Measurements from ENCODE around the gene NPAS4.
A peak's percentile ranks its signal among the peaks of the same experiment; 100 is the strongest.

Gene NPAS4

GRCh38 chr11:66465373-66466224 is 44.8 kb downstream of the NPAS4 start:
- TF ChIP-seq EZH2phosphoT487 (IDR thresholded peaks at IDR 0.05; ENCODE audit: low read depth), result no peak
- TF ChIP-seq CTCF (IDR thresholded peaks at IDR 0.05; ENCODE audit: low read depth, low read length), result no peak

GRCh38 chr11:66466225-66467033 is 45.6 kb downstream of the NPAS4 start, which contains the start of gene PELI3:
Gene PELI3 (plus strand): TSS chr11:66466905. CDS start chr11:66468129, 1,224 bp downstream.
- no peak for TF ChIP-seq EZH2phosphoT487 (IDR thresholded peaks at IDR 0.05; ENCODE audit: low read depth)
- TF ChIP-seq CTCF (IDR thresholded peaks at IDR 0.05; ENCODE audit: low read depth, low read length), result no peak
- peak within 1 kb of the TSS; percentile 73 for H2AFZ ChIP-seq (ENCODE audit: low read depth, low read length)
- H3K27me3 ChIP-seq (ENCODE audit: low read depth, low read length), result no peaks in the 10 kb centered on the region
- H3K4me2 ChIP-seq (ENCODE audit: low read length), result peak within 1 kb of the TSS; percentile 89
- peaks cover 21% of the 10 kb centered on the region for H3K4me1 ChIP-seq (ENCODE audit: low read length)
- peak within 1 kb of the TSS; percentile 71 for H3K9ac ChIP-seq (ENCODE audit: low read length)
- peak within 1 kb of the TSS; percentile 86 for H3K4me3 ChIP-seq (ENCODE audit: low read length)
- no peaks in the 10 kb centered on the region for H3K79me2 ChIP-seq (ENCODE audit: low read length)
- H4K20me1 ChIP-seq (ENCODE audit: insufficient read depth, low read length), result no peaks in the 10 kb centered on the region
- peak within 1 kb of the TSS; percentile 21 for H3K27ac ChIP-seq (ENCODE audit: low read length)
- H3K9me3 ChIP-seq (ENCODE audit: insufficient read depth, low read length), result no peaks in the 10 kb centered on the region
- H3K36me3 ChIP-seq (replicated peaks; ENCODE audit: low read depth, low read length), result no peaks in the 10 kb centered on the region

More at GRCh38 chr11:66465373-66466224, 44.8 kb downstream of the NPAS4 start:
- H3K9me3 ChIP-seq (ENCODE audit: insufficient read depth, low read length), result no peaks in the 10 kb centered on the region
- H3K27me3 ChIP-seq (ENCODE audit: low read depth, low read length), result no peaks in the 10 kb centered on the region
- no peaks in the 10 kb centered on the region for H3K36me3 ChIP-seq (replicated peaks; ENCODE audit: low read depth, low read length)
- H3K4me2 ChIP-seq (ENCODE audit: low read length), result peak overlapping the region; percentile 89
- peak overlapping the region; percentile 21; the same call in 1 of the 2 replicates for H3K27ac ChIP-seq (ENCODE audit: low read length)
- H3K4me3 ChIP-seq (ENCODE audit: low read length), result peak overlapping the region; percentile 86
- peak overlapping the region; percentile 73 for H2AFZ ChIP-seq (ENCODE audit: low read depth, low read length)
- no peaks in the 10 kb centered on the region for H4K20me1 ChIP-seq (ENCODE audit: insufficient read depth, low read length)
- peak overlapping the region; percentile 71 for H3K9ac ChIP-seq (ENCODE audit: low read length)
- H3K79me2 ChIP-seq (ENCODE audit: low read length), result no peaks in the 10 kb centered on the region
- H3K4me1 ChIP-seq (ENCODE audit: low read length), result peaks cover 21% of the 10 kb centered on the region

GRCh38 chr11:66467034-66467659 is 46.3 kb downstream of the NPAS4 start:
- Histone ChIP-seq H2AFZ (ENCODE audit: low read depth, low read length) (peak overlapping the region; percentile 3; the same call in 1 of the 2 replicates), H3K4me3 (ENCODE audit: low read length) (peak overlapping the region; percentile 86), H3K9me3 (ENCODE audit: insufficient read depth, low read length) (no peaks in the 10 kb centered on the region), H4K20me1 (ENCODE audit: insufficient read depth, low read length) (no peaks in the 10 kb centered on the region), H3K36me3 (replicated peaks; ENCODE audit: low read depth, low read length) (no peaks in the 10 kb centered on the region), H3K9ac (ENCODE audit: low read length) (peak overlapping the region; percentile 63), H3K4me1 (ENCODE audit: low read length) (peaks cover 21% of the 10 kb centered on the region), H3K27me3 (ENCODE audit: low read depth, low read length) (no peaks in the 10 kb centered on the region), H3K79me2 (ENCODE audit: low read length) (no peaks in the 10 kb centered on the region), H3K4me2 (ENCODE audit: low read length) (peak overlapping the region; percentile 77), H3K27ac (ENCODE audit: low read length) (no peak overlapping the region)
- TF ChIP-seq EZH2phosphoT487 (IDR thresholded peaks at IDR 0.05; ENCODE audit: low read depth) (no peak), CTCF (IDR thresholded peaks at IDR 0.05; ENCODE audit: low read depth, low read length) (no peak)

All from OCI-LY3 (cell line).